ENCODE data around the gene DCD. TPM values are rescaled to one million over a fixed set of nuclear protein-coding genes. Genes with fewer than 3 reads are reported as not detected.
A peak's percentile ranks its signal among the peaks of the same experiment; 100 is the strongest.
"Not testable (repeated sequence)": the region's sequence is repeated elsewhere in the genome, so short reads cannot be mapped to it uniquely, and the experiment has no call there.

DCD gene
- total RNA-seq, 1 experiment from 2014 or later, result not detected

GRCh38 chr12:54660320-54660962 lies 12.3 kb upstream of the DCD start:
- no peak for DNase-seq
- Histone ChIP-seq H3K4me3 (no peak overlapping the region), H3K27me3 (no peaks in the 10 kb centered on the region), H3K36me3 (no peaks in the 10 kb centered on the region), H3K9me3 (no peaks in the 10 kb centered on the region)

GRCh38 chr12:54658306-54659264 lies 10.4 kb upstream of the DCD start:
- Histone ChIP-seq H3K4me3 (no peak overlapping the region), H3K9me3 (no peaks in the 10 kb centered on the region), H3K27me3 (no peaks in the 10 kb centered on the region), H3K36me3 (no peaks in the 10 kb centered on the region)
- DNase-seq, result peak; percentile 31

- no peak overlapping the region for H3K4me3 ChIP-seq
- H3K36me3 ChIP-seq, result no peaks in the 10 kb centered on the region
- no peak for DNase-seq
Measured at GRCh38 chr12:54657105-54657607, 9.0 kb upstream of the DCD start.

DNA sequence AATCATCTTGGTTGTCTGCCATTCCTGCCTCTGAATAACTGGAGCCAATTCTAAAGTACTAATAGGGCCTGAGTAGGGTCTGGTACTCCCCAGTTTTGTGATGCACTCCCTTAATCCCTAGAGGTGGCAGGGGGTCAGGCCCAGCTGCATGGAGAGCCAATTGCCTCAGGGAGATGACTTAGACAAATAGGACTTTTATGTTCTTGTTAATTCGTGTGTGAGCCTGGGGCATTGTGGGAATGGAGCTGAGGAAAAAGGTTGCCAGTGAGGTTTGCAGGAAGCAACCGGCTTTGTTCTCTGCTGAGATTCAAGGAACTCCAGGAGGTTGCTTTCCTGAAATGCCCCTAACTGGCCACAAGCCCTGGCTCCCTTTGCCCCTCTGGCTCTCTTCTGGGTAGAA lies 6.8 kb upstream of the DCD start:
- Histone ChIP-seq H3K27me3 (no peaks in the 10 kb centered on the region; the same call in 1 of the 2 replicates), H3K9me3 (no peaks in the 10 kb centered on the region), H3K4me3 (no peak overlapping the region), H3K36me3 (no peaks in the 10 kb centered on the region)
- no peak for DNase-seq

More at GRCh38 chr12:54657105-54657607, 9.0 kb upstream of the DCD start:
- no peaks in the 10 kb centered on the region for H3K9me3 ChIP-seq
- H3K27me3 ChIP-seq, result no peaks in the 10 kb centered on the region

- Histone ChIP-seq H3K27me3 (no peaks in the 10 kb centered on the region; the same call in 1 of the 2 replicates), H3K4me3 (no peak overlapping the region), H3K9me3 (no peaks in the 10 kb centered on the region), H3K36me3 (no peaks in the 10 kb centered on the region)
- DNase-seq, result no peak
Measured at GRCh38 chr12:54653025-54653424, 4.9 kb upstream of the DCD start.

- Histone ChIP-seq H3K36me3 (no peaks in the 10 kb centered on the region), H3K27me3 (peaks cover under 1% of the 10 kb centered on the region; the same call in 1 of the 2 replicates), H3K9me3 (no peaks in the 10 kb centered on the region), H3K4me3 (no peak overlapping the region)
- DNase-seq, result no peak
Measured at GRCh38 chr12:54650889-54651288, 2.7 kb upstream of the DCD start.

DNA sequence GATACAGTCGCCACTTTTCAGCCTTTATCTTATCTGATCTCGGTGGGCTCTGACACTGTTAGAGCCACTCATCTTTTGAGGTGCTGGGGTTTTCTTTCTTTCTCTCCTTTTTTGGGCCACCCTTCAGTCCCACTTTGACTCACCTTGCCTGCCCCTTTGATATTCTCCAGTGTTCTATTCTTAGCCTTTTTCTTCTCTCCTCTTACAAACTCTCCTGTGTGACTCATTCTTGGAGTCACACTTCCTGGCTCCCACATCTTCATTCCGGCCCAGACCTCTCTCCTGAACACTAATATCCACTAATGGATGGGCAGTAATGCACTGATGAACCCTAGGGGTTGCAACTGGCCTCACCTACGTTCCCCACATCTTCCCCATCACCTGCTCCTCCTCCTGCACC lies 2.2 kb upstream of the DCD start:
- Histone ChIP-seq H3K36me3 (no peaks in the 10 kb centered on the region), H3K9me3 (no peaks in the 10 kb centered on the region), H3K4me3 (no peak overlapping the region), H3K27me3 (peaks cover 2% of the 10 kb centered on the region; the same call in 1 of the 2 replicates)
- no peak for DNase-seq

DNA sequence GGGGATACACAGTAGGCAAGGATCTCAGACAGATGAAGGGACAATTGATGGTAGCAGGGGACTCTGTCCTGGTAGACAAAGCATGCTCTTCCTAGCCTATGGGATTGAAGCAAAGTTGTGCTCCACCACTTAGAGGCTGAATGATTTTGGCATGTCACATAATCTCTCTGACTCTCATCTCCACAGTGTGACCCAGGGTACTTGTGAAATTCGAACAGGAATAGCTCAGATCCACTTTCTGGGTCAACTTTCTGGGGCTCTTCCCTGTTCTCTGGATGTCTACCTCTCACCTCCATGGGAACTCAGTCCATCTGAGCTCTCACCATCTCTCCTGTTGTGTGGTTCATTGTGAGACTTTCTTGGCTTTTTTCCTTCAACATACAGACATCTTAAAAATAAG lies 1.7 kb upstream of the DCD start:
- no peak for DNase-seq
- Histone ChIP-seq H3K9me3 (no peaks in the 10 kb centered on the region), H3K36me3 (no peaks in the 10 kb centered on the region), H3K4me3 (no peak overlapping the region), H3K27me3 (peaks cover 2% of the 10 kb centered on the region; the same call in 1 of the 2 replicates)

- H3K36me3 ChIP-seq, result no peaks in the 10 kb centered on the region
Measured at GRCh38 chr12:54641554-54641953, 6.6 kb downstream of the DCD start.

GRCh38 chr12:54641089-54641488 lies 7.1 kb downstream of the DCD start:
- DNase-seq, result no peak
- Histone ChIP-seq H3K36me3 (no peaks in the 10 kb centered on the region), H3K27me3 (peaks cover 2% of the 10 kb centered on the region; the same call in 1 of the 2 replicates), H3K9me3 (no peaks in the 10 kb centered on the region), H3K4me3 (no peak overlapping the region)

More at GRCh38 chr12:54641554-54641953, 6.6 kb downstream of the DCD start:
- Histone ChIP-seq H3K27me3 (peaks cover 2% of the 10 kb centered on the region; the same call in 1 of the 2 replicates), H3K9me3 (no peaks in the 10 kb centered on the region), H3K4me3 (no peak overlapping the region)
- DNase-seq, result no peak

GRCh38 chr12:54639112-54639511 lies 9.1 kb downstream of the DCD start:
- not testable (repeated sequence) for H3K9me3 ChIP-seq, H3K27me3 ChIP-seq, DNase-seq, H3K36me3 ChIP-seq, H3K4me3 ChIP-seq

DNA sequence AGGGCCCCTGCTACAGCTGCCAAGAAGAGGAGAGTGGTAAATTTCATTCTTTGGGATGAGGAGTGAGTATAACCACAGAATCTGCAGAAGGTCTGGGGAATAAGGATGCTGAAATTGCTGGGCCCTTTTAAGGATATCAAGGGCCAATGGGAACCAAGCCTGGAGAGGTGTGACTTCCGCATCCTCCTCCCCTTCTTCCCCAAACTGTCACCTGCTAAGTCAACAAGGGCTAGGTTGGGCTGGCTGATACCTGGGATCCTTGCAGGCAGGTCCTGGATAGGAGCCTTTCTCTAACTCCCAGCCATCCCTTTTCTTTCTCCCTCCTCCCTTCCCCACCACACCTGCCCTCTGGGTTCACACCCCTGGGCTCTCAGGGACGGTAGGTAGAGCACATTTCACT lies 13.4 kb downstream of the DCD start, which contains the start of gene LACRT:
LACRT (minus strand) TSS at position 101 of the 400 bp plus-strand sequence; CDS start at position 47, 54 bp downstream.
- Histone ChIP-seq H3K27me3 (peaks cover 2% of the 10 kb centered on the region; the same call in 1 of the 2 replicates), H3K9me3 (no peaks in the 10 kb centered on the region), H3K4me3 (no peak within 1 kb of the TSS), H3K36me3 (no peaks in the 10 kb centered on the region)
- no peak for DNase-seq

DNA sequence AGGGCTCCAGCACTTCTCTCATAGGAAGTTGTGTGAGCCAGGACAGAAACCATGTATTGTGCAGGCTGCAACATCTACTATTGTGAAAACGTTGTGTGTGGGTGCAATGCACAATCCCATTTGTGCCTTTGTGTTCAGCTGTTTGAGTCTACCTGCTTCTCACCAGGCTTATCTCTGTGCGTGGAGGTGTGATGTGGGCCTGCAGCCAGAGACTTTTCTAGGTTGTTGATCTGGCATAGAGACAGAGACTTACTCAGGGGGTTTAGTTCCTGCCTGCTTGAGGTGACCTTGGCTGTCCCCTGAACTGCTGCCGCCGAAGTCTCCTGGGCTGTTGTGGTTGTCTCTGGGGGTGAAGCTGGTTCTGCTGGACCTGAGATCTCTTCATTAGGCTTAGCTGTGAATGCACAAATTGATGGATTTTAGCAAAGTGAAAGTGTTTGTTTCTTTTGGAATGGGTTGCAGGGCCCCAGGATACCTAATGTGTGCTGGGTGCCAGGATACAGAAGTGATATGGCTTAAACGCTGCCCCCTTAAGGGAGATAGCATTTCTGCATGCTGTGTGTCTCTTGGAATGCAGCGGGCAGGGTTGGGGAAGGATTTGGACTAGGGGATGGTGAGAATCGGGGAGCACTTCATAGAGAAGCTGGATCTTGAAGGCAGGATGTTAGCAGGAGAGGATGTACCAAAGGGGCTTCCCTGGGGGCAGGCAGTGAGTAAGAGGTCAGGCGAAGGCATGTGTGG lies 16.0 kb downstream of the DCD start:
- DNase-seq, result no peak
- peaks cover 2% of the 10 kb centered on the region; the same call in 1 of the 2 replicates for H3K27me3 ChIP-seq
- no peaks in the 10 kb centered on the region for H3K36me3 ChIP-seq
- no peak overlapping the region for H3K4me3 ChIP-seq
- no peaks in the 10 kb centered on the region for H3K9me3 ChIP-seq

GRCh38 chr12:54631551-54631950 lies 16.6 kb downstream of the DCD start:
- Histone ChIP-seq H3K9me3 (no peaks in the 10 kb centered on the region), H3K27me3 (peaks cover 2% of the 10 kb centered on the region; the same call in 1 of the 2 replicates), H3K36me3 (no peaks in the 10 kb centered on the region), H3K4me3 (no peak overlapping the region)
- no peak for DNase-seq

DNA sequence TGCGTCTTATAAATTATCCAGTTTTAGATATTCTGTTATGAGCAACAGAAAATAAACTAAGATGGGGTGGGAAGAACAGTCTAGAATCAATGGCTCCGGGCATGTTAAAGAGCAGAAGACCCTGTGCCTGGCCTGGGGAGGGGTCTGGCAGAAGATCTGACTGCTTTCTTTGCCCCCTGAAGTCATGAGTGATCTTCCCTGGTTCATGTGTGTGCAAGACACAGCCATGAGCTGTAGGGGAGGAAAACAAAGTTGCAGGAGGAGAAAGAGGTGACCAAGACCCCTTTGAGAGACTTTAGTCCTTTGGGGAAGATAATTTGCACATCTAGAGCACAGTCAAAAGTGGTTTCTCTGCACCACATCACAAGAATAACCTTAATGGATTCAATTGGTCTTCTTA lies 18.2 kb downstream of the DCD start:
- no peaks in the 10 kb centered on the region for H3K36me3 ChIP-seq
- DNase-seq, result no peak

DNA sequence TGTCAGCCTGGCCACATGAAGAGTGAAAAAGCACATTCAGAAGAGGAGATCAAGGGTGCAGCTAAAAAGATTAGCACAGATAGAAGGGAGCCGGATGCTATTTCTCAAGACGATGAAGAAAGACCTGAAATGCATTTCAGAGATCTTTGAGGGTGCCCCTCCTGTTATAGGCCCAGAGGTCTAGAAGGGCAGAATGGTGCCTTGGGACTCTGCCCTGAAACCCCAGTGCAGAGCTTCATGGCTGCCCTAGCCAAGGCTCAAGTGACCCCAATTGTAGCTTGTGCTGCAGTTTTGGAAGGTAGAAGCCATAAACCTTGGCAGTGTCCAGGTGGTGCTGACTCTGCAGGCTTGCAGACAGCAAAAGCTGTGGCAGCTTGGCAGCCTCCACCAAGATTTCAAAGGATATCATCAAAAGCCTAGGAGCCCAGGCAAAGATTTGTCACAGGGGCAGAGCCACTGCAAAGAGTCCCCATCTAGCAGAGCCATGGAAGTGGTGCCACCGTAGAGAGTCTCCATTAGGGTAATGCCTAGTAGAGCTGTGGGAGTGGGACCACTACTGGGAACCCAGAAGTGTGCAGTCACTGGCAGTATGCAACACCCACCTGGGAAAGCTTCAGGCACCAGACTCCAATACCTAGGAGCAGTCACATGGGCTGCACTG lies 19.8 kb downstream of the DCD start:
- H3K27me3 ChIP-seq, result peaks cover 5% of the 10 kb centered on the region
- no peak for DNase-seq
- H3K4me3 ChIP-seq, result no peak overlapping the region
- no peaks in the 10 kb centered on the region for H3K9me3 ChIP-seq
- H3K36me3 ChIP-seq, result no peaks in the 10 kb centered on the region

More for the DNA sequence above, 18.2 kb downstream of the DCD start:
- Histone ChIP-seq H3K27me3 (peaks cover 2% of the 10 kb centered on the region; the same call in 1 of the 2 replicates), H3K4me3 (no peak overlapping the region), H3K9me3 (no peaks in the 10 kb centered on the region)
